ENCODE results near the gene RAD51B. TPM values are rescaled to one million over a fixed set of nuclear protein-coding genes. Genes with fewer than 3 reads are reported as not detected.

RAD51B gene
- polyA plus RNA-seq, 3 donors, result 2.4 to 4.9 (median 3.3) TPM

DNA sequence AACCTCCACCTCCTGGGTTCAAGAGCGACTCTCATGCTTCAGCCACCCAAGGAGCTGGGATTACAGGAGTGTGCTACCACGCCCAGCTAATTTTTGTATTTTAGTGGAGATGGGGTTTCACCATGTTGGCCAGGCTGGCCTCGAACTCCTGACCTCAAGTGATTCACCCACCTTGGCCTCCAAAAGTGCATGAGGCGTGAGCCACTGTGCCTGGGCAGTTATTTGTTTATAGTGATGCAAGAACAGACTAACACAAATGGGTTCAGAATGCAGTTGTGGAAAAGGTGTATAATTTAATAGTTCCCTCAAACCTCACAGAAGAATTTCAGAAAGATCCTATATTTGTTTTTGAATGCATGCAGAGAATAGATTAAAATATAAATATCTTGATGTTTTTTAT, 526.2 kb downstream of the RAD51B start:
- 94 to 100% (median 96%) methylated on average over 4 of the region's 4 CpGs for WGBS, 3 donors
- no peak overlapping the region for H3K27ac ChIP-seq (ENCODE audit: low read depth, low read length)

DNA sequence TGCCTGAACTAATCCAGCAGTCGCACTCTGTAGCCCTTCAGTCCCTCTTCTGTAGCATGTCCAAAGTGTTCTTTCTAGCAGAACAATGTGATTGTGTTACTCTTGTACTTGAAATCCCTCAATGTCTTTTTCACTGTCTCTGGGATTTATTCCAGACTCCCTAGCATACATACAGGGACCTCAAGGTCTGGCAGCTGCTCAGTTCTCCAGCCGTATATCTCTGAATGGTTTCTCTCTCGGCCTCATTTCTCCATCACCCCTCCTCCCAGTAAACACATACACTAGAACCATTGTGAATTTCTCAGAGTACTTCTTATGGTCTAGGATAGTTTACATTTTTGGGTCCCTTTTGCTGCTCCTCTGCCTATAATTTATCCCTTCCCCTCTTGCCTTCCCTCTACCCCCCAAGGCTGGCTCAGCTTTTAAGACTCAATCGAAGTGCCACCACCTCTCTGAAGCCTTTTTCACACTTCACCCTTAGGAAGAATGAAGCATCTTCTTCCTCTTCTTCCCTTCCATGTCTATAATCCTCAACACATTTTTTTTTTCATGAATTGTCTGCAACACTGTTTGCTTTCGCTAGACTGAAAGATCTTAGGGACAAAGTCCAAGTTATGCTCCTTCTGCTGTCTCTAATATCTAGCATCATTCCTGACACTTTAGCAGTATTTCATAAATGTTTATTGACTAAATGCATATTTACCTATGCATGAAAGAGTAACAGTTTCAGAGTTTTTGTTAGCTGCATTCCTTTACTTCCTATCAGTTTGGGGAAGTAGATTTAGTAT, 527.2 kb downstream of the RAD51B start:
- H3K27ac ChIP-seq (ENCODE audit: low read depth, low read length), result no peak overlapping the region
- 70 to 88% (median 87%) methylated on average over 5 of the region's 5 CpGs for WGBS, 3 donors

DNA sequence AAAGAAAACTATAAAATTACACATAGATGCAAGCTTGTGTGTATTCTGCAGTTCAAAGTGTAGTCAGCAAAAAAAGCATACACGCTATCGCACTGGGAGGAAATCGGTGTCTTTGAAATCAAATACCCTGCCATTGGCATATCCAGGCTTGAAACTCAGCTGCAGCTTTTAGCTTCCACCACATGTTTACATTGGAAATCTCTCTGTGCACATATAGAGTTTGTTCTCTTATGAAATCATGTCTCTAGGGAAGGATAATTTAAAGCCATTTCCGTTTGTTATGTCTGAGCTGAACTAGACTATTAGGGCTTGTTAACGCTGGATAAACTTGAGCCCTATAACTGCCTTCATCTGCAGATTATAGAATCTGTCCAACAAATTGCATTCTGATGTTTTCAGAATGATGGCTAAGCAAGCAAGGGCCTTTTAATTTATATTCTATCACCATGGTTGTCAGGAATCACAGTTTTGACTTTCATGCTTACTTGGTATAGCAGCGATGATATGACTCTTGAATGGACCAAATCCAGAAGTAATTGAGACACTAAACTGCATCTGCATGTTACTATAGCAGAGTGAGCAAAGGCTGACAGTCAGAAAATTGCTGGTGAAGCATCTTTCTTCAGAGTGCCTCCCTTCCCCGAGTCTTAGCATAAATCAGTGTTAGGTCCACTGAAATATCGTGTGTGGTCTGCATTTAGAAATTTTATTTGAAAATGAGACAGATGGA, 530.5 kb downstream of the RAD51B start:
- WGBS, 3 donors, result 38 to 71% (median 68%) methylated on average over 8 of the region's 8 CpGs
- H3K27ac ChIP-seq (ENCODE audit: low read depth, low read length), result no peak overlapping the region

DNA sequence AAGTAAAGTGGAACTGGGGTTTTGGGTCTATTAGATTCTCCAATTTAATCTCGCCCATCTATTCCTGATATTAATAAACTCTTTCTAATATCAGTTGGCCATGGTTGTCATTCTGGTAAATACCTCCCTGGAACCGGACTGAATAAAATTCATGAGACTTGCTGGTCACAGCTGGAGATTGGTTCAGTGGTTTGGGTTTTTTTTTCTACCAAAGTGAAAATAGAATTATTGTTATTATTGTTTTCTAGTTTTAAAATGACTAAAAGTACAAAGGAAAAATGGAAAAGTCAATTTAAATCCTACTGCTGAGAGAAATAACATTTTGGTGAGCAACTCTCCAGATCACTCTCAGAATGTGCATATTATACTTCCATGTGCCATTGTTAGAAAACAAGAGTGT, 535.8 kb downstream of the RAD51B start:
- no peak overlapping the region for H3K27ac ChIP-seq (ENCODE audit: low read depth, low read length)
- WGBS, 3 donors, result 94 to 97% (median 95%) methylated on average over 2 of the region's 2 CpGs

DNA sequence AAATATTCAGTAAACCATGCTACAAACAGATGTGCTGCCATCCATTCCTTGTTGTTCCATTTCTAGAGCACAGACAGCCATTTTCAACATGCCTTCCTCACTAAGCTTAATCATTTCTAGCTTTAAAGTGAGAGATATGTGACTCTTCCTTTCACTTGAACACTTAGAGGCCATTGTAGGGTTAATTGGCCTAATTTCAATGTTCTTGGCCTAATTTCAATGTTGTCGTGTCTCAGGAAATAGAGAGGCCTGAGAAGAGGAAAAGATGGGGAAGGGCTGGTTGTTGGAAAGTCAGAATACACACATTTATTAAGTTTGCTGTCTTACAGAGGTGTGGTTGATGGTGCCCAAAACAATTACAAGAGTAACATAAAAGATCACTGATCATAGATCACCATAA, 538.2 kb downstream of the RAD51B start:
- H3K27ac ChIP-seq (ENCODE audit: low read depth, low read length), result no peak overlapping the region
- WGBS, 3 donors, result 0 to 3% (median 0%) methylated on average over 1 of the region's 1 CpG

DNA sequence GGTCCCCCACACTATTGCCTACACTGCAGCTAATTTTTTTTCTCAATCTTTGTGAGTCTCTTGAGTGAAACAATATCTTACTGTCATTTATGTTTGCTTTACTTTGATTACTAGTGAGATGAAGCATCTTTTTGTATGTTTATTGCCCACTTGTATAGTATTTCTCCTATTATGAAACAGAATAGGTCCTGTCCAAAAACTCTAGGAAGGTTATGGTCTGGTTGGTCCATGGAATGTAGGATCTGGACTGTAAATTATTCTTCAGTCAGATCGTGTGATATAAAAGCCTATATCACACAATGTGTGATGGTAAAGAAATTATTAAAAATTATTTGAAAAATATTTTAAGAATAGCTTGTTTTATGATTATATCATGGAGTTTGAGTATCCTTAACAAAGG, 538.9 kb downstream of the RAD51B start:
- 92 to 98% (median 96%) methylated on average over 1 of the region's 1 CpG for WGBS, 3 donors

DNA sequence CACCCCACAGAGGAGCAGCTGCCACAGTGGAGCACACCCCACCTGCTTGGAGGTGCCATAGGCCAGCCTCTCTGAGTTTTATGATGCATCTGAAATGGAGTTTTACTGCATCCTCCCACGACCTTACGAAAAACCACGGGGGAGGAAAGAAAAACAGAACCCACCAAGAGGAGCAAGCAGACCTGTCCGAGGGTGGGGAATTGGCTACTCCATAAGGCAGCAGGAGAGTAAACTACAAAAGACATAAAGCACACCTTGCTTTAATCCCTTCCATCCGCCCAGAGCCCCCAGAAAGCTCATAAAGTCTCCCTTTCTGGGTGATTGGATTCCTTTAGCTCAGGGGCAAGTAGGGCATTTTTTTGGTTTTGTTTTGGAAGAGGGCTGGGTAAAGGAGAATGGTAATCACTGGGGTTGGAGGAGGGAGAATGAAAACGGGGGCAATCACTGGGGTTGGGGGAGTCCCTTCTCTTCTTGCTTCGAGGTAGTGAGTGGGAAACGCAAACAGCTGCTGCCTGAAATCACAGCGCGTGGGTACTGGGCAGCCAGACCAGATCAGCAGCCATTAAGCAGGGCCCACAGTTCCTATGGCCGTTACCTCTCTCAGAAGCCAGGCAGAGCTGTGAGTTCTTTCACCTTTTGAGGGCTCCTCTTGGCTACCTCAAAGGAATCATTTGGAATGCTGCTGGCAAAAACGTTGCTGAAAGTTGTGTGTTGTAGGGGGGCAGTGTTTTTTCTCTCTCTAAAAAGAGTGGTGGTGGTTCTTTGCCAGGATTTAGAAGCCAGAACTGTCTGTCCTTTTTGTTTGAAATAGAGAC, 539.6 kb downstream of the RAD51B start:
- H3K27ac ChIP-seq (ENCODE audit: low read depth, low read length), result no peak overlapping the region
- WGBS, 3 donors, result 75 to 83% (median 82%) methylated on average over 12 of the region's 12 CpGs

More for the DNA sequence above, 538.9 kb downstream of the RAD51B start:
- H3K27ac ChIP-seq (ENCODE audit: low read depth, low read length), result no peak overlapping the region

DNA sequence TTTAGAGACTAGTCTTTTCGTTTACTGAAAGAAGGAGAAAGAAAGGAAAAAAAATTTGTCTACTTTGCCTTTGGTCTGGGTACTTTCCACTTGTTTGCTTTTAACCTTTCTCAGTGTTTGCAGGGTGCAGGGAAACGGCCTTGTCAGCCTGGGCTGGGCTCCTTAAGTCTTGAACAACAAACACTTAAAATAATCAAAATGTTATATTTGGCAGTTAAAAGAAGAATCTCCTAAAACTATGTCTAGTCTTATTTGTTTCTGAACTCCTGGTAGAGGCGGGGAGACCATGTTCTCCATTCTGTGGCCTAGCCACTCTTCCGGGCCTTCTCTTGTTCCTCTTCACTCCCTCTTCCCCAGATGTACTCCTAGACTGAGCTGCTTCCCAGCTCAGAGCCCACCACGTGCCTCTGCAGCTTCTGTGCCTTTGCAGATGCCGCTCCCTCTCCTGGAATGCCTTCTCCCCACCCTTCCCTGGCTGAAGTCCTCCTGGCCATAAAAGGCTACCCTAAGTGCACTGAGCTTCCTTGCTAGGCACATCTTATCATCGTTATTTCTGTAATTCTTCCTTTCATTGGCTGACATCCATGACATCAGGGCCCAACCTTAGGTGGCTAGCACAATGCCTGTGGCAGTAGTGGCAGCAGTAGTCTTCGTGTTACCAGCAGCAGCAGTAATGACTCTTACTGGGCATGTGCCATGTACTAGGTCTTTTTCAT, 540.4 kb downstream of the RAD51B start:
- 48 to 55% (median 50%) methylated on average over 8 of the region's 8 CpGs for WGBS, 3 donors
- H3K27ac ChIP-seq (ENCODE audit: low read depth, low read length), result no peak overlapping the region

DNA sequence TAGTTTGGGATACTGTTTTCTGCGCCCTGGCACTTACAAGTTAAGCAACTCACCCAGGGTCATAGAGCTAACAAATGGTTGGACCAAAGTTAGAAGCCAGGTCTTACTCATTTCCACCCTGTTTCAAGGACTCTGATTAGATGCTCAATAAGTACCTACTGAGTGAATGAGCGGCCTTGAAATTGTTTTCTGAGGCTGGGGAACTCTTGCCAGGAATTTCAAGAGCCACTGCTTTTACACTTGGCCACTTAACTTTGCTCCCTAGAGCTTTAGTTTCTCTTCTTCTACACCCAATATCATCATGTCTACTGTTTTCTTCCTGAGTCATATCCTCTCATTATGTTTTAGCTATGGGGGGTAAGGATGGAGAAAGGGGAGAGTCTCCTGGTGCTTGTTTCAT, 541.7 kb downstream of the RAD51B start:
- WGBS, 3 donors, result 53 to 89% (median 88%) methylated on average over 2 of the region's 2 CpGs
- H3K27ac ChIP-seq (ENCODE audit: low read depth, low read length), result no peak overlapping the region

DNA sequence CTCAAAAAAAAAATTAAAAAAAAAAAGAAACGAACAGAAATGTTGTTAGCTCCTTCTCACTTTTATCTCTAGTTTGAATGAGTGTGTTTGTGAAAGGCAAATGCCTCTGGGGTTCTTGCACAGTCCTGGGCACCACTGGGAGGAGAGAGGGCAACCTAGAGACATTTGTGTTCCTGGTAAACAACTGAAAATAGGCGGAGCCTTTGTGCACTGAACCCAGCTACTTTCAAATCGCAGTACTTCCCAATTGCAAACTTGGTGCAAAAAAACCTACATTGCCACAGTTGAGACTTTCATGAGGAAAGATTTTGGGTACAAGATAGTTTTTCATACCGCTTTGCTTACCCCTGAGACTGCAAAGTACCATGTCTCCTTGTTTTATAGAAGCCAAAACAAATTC, 543.3 kb downstream of the RAD51B start:
- WGBS, 3 donors, result 64 to 71% (median 67%) methylated on average over 4 of the region's 4 CpGs
- no peak overlapping the region for H3K27ac ChIP-seq (ENCODE audit: low read depth, low read length)

DNA sequence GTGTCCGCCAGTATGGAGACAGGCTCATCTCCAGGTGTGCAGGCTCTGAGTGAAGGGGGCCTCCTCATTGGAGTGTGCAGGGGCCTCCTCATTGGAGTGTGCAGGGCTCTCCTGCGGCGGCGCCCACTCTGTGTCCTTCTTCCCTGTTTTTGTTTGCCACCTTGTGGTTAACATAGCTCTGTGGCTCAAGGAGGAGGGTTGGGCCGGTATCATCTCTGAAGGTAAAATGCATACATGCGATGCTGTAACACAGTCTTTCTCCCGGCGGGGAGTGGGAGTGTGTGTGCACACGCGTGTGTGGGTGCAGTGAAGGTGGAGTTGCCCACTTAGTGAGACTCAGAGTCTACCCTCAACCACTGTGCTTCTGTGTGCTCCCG, 543.9 kb downstream of the RAD51B start:
- 74 to 93% (median 80%) methylated on average over 11 of the region's 11 CpGs for WGBS, 3 donors
- H3K27ac ChIP-seq (ENCODE audit: low read depth, low read length), result no peak overlapping the region

DNA sequence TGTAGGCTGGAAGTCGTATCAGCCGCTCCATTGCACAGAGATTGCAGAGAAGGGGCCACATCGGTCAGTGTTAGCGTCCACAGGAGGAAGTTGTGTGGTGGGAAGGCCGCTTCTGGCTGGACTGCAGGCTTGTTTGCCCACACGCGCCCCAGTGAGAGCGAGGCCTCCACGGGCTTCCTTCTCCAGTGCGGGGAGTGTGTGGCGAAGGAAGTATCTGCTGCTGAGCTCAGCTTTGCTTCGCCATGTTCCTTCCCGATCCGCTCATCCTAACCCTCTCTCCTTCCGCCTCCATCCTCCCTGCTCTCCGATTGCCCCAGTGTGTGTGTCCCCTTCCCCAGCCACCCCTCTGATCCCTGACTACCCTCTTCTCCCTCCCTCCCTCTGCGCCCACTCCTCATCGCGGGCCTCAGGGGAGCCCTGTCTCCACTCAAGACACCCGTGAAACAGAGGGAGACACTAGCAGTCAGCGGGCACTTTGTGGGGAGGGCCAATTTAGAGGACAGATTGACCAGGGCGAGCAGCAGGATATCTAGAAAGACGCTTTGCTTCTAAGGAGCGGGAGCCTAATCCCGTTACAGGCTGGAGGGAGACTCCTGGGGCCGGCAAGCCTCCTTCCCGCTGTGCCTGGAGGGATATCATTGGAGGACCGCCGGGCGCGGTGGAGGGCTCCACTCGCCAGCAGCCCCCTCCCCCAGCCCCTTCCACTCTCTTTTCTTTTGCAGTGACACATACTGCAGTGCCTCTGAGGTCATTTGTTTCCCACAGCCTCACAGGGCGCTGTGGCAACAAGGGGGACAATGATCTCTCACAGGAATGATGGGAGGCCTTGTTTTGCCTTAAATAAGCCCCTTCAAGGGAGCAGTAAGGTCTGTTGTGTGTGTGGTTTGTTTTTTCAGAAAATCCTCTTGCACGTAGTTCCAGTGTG, 544.5 kb downstream of the RAD51B start:
- H3K27ac ChIP-seq (ENCODE audit: low read depth, low read length), result no peak overlapping the region
- WGBS, 3 donors, result 73 to 85% (median 75%) methylated on average over 34 of the region's 34 CpGs

DNA sequence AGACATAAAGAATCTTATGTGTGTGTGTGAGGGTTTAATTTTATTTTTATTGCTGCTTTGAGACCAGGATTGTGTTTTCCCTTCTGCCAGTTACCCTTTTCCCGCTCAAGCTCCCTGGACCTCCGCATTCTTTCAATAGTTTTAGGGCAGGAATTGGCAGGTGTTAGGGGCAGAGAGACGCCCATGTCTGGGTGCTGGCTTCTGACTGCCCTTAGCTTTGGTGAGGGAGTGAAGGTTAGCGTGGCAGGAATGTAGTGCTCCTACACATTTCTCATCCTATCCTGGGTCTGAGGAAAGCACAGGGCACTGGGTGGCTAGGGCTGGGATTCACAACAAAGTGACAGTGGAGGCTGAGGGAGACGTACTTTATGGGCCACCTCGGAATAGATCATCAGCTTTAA, 545.2 kb downstream of the RAD51B start:
- WGBS, 3 donors, result 69 to 80% (median 77%) methylated on average over 6 of the region's 6 CpGs
- H3K27ac ChIP-seq (ENCODE audit: low read depth, low read length), result no peak overlapping the region

DNA sequence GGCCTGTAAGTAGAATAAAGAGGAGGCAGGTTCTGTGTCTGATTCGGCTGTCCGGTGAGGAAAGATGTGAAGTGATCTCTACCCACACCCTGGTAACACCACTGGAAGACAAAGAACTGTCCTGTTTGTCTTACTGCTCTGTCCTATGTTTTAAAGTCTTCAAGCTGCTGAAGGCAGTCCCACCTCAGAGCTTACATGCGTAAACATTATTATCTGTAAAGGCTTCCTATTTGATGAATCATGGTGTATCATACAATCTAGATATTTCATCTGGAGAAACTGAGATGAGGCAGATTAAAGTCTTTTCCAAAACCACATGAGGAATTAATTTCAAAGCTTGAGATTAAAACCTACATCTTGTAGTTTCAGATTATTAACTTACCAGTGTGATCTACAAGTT, 545.6 kb downstream of the RAD51B start:
- H3K27ac ChIP-seq (ENCODE audit: low read depth, low read length), result no peak overlapping the region
- 79 to 90% (median 87%) methylated on average over 3 of the region's 3 CpGs for WGBS, 3 donors

DNA sequence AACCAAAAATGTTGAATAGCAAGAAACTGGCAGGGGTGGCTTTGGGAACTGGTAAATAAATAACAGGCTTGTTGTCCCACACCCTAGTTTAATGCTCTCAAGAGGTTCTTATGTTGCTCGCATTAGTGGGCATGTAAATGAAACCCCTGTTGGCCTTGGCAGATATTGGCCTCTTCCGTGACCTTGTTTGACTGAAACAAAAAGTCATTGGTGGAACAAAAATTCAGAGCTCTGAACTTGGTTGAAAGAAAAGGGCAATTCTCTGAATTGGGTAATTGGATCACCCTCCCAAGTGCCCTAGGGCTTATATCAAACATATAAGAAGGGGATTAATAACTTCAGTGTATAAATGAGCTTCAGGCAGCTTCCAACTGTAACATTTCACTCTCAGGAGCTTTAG, 547.1 kb downstream of the RAD51B start:
- no peak overlapping the region for H3K27ac ChIP-seq (ENCODE audit: low read depth, low read length)
- 83 to 98% (median 95%) methylated on average over 2 of the region's 2 CpGs for WGBS, 3 donors

DNA sequence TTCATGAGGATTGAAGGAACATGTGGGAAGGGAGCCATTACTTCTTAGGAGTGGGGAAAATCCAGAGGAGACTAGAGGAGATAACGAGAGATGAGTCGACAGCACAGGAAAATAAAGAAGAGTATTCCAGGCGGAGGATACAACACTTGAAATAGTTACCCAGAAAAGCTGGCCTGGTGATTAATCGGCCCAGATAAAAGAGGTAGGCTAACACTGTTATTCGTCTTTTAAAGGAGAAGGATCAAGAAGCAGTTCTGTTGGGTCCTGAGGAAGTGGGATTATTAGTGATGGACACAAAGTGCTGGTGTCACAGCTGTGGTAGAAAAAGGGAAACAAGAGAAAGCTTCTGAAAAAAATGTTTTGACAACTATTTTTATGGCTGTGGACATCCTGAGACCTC, 548.0 kb downstream of the RAD51B start:
- H3K27ac ChIP-seq (ENCODE audit: low read depth, low read length), result no peak overlapping the region
- 46 to 73% (median 47%) methylated on average over 5 of the region's 5 CpGs for WGBS, 3 donors

DNA sequence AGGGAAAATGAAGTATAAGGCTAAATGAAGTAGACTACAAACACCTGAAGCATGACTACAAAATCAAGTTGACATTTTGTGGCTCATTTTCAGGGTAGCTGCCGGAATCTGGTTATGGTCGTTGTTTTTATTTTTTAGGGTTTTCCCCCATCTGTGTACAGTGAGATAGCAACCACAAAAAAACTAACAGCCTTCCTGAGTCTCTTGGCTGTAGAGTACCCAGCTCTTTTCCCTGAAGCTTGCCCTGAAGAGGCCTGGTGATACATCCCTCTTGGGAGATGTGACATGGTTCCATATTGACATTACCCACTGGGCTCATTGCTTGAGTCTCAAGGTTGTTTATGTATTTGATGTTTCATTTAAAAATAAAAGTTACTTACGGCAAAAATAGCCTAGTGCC, 549.3 kb downstream of the RAD51B start:
- WGBS, 3 donors, result 74 to 95% (median 75%) methylated on average over 3 of the region's 3 CpGs
- no peak overlapping the region for H3K27ac ChIP-seq (ENCODE audit: low read depth, low read length)

All from adipose tissue (tissue), 3 donors.